OCI-LY7 (cell line): ENCODE measurements around the gene CHMP4B. TPM values are rescaled to one million over a fixed set of nuclear protein-coding genes. Genes with fewer than 3 reads are reported as not detected.

Experiments
- BruUV-seq: library from RNA; stranded (reverse); fragments of 400-500 nt; replicated peaks from 2 replicates; lab custom pipeline; 2021; lab: Mats Ljungman, UMichigan
- CTCF ChIA-PET: fragments of 300-600 bp; sonication (Branson Sonifier 250); formaldehyde crosslinking; loops from one replicate; lab custom pipeline; 2022; ENCODE audit warnings: antibody characterized with exemption; ENCODE audit not compliant: unreplicated experiment; lab: Charles Lee
- POLR2A ChIA-PET: fragments of 300-600 bp; sonication (Branson Sonifier 250); formaldehyde crosslinking; loops from one replicate; lab custom pipeline; 2022; ENCODE audit warnings: antibody characterized with exemption; lab: Charles Lee
- DNase-seq: peaks from one replicate; pipeline ENCODE4 v3.0.0-alpha.2; 2015; ENCODE audit warnings: low spot score
- H2AFZ ChIP-seq: fragments of 200-600 bp; sonication (generic), shearing (Covaris generic); 2 replicates; pipeline ENCODE4 v1.6.1; 2014; ENCODE audit warnings: mild to moderate bottlenecking, antibody characterized with exemption, low read length, moderate library complexity
- H3K27ac ChIP-seq: fragments of 200-600 bp; sonication (generic); 2 replicates; pipeline ENCODE4 v1.5.1; 2014; ENCODE audit warnings: mixed run types, low read depth, mild to moderate bottlenecking, moderate library complexity, low read length, inconsistent platforms; ENCODE audit not compliant: poor library complexity, severe bottlenecking
- H3K36me3 ChIP-seq: fragments of 200-600 bp; sonication (generic); 2 replicates; pipeline ENCODE4 v1.6.1; 2014; ENCODE audit warnings: mild to moderate bottlenecking, antibody characterized with exemption, low read length, moderate library complexity, mixed read lengths; ENCODE audit not compliant: insufficient read depth
- H3K4me1 ChIP-seq: fragments of 200-600 bp; sonication (generic); 2 replicates; pipeline ENCODE4 v1.5.1; 2014; ENCODE audit warnings: mild to moderate bottlenecking, low read length; ENCODE audit not compliant: insufficient read depth, poor library complexity, severe bottlenecking
- H3K4me2 ChIP-seq: fragments of 200-600 bp; sonication (generic); 2 replicates; pipeline ENCODE4 v1.6.1; 2014; ENCODE audit warnings: mild to moderate bottlenecking, low read length
- H3K4me3 ChIP-seq: fragments of 200-600 bp; sonication (generic); 2 replicates; pipeline ENCODE4 v1.5.1; 2014; ENCODE audit warnings: mild to moderate bottlenecking, low read depth, low read length; ENCODE audit not compliant: poor library complexity, severe bottlenecking
- H3K79me2 ChIP-seq: fragments of 200-600 bp; sonication (generic); 2 replicates; pipeline ENCODE4 v1.6.1; 2016; ENCODE audit warnings: low read depth, mild to moderate bottlenecking, low read length, moderate library complexity, mixed read lengths; ENCODE audit not compliant: insufficient read depth
- H3K9me2 ChIP-seq: fragments of 200-600 bp; sonication (generic); 2 replicates; pipeline ENCODE4 v1.6.1; 2016; ENCODE audit warnings: mild to moderate bottlenecking, low read length, mixed read lengths; ENCODE audit not compliant: insufficient read depth
- H3K9me3 ChIP-seq: fragments of 200-600 bp; sonication (generic); 2 replicates; pipeline ENCODE4 v1.6.1; 2014; ENCODE audit warnings: mild to moderate bottlenecking, mixed run types, low read length, mixed read lengths
- H4K20me1 ChIP-seq: fragments of 200-600 bp; sonication (generic); 2 replicates; pipeline ENCODE4 v1.6.1; 2014; ENCODE audit warnings: mild to moderate bottlenecking, antibody characterized with exemption, low read length, moderate library complexity, mixed read lengths; ENCODE audit not compliant: insufficient read depth
- CTCF ChIP-seq: fragments of 200-600 bp; sonication (generic); conservative IDR thresholded peaks from 2 replicates; pipeline ENCODE4 v1.5.1; 2014; ENCODE audit warnings: mild to moderate bottlenecking, antibody characterized with exemption, low read length, moderate library complexity, mixed read lengths
- EZH2phosphoT487 ChIP-seq: fragments of 200-600 bp; sonication (generic); IDR thresholded peaks from 2 replicates; pipeline ENCODE4 v1.6.1; 2018; ENCODE audit warnings: low read depth, borderline replicate concordance, mild to moderate bottlenecking, mixed run types, antibody characterized with exemption, low read length, moderate library complexity, mixed read lengths
- intact Hi-C: fragments of 100-400 bp; cut with micrococcal nuclease; formaldehyde crosslinking; loops from one replicate; pipeline ENCODE4 v1.10.0; 2022; ENCODE audit not compliant: unreplicated experiment
- total RNA-seq, 2 experiments: library from RNA; depleted of rRNA in 1 of 2; stranded (reverse); fragments of >200 nt in 1 of 2; shearing (Covaris generic) in 1 of 2; gene quantifications; 2 replicates each; pipeline ENCODE4 v1.2.3, GENCODE V29; 2014 to 2022

The CHMP4B gene
- total RNA-seq, 2 experiments from 2014 or later: 32.4 to 84.2 TPM

GRCh38 chr20:33852626-33853506 is 41.7 kb downstream of the CHMP4B start:
- no peak for TF ChIP-seq CTCF
- no peak for TF ChIP-seq EZH2phosphoT487
- no peak overlapping the region for H3K4me2 ChIP-seq
- H3K9me3 ChIP-seq: no peaks in the 10 kb centered on the region
- H3K9me2 ChIP-seq: no peaks in the 10 kb centered on the region
- H3K4me1 ChIP-seq: no peaks in the 10 kb centered on the region
- no TSS peak for BruUV-seq
- no peak for DNase-seq
- peaks cover 82% of the 10 kb centered on the region for H3K36me3 ChIP-seq
- ChIA-PET POLR2A (no interaction called here), CTCF (no interaction called here)
- H3K4me3 ChIP-seq: no peak overlapping the region
- intact Hi-C loops: no loop called here
- H3K79me2 ChIP-seq: peaks cover 8% of the 10 kb centered on the region; the same call in 1 of the 2 replicates
- no peak overlapping the region for H2AFZ ChIP-seq
- H4K20me1 ChIP-seq: no peaks in the 10 kb centered on the region
- no peak overlapping the region for H3K27ac ChIP-seq

- Histone ChIP-seq H3K4me3 (no peak overlapping the region), H3K36me3 (peaks cover 79% of the 10 kb centered on the region), H3K79me2 (peaks cover 3% of the 10 kb centered on the region; the same call in 1 of the 2 replicates), H3K9me2 (no peaks in the 10 kb centered on the region), H2AFZ (no peak overlapping the region), H3K9me3 (no peaks in the 10 kb centered on the region), H3K4me2 (no peak overlapping the region), H4K20me1 (no peaks in the 10 kb centered on the region), H3K4me1 (peaks cover 1% of the 10 kb centered on the region), H3K27ac (no peak overlapping the region)
- DNase-seq: no peak
- CTCF ChIA-PET: no interaction called here
- BruUV-seq: no TSS peak
- POLR2A ChIA-PET: interaction anchor here (0.7 kb wide), 1 partner anchor 30 kb away, joined by 3 read pairs; no protein-coding TSS in a partner anchor
- no peak for TF ChIP-seq CTCF
- TF ChIP-seq EZH2phosphoT487: no peak
- intact Hi-C loops: no loop called here
Measured at GRCh38 chr20:33853507-33853813, 42.3 kb downstream of the CHMP4B start.
